Measurements from ENCODE around the gene EEA1. TPM values are rescaled to one million over a fixed set of nuclear protein-coding genes. Genes with fewer than 3 reads are reported as not detected.

EEA1 gene
- total and polyA plus RNA-seq, 2 of the 4 experiments (the other 2 are of a cell fraction), result 4.6 to 12.5 TPM

DNA sequence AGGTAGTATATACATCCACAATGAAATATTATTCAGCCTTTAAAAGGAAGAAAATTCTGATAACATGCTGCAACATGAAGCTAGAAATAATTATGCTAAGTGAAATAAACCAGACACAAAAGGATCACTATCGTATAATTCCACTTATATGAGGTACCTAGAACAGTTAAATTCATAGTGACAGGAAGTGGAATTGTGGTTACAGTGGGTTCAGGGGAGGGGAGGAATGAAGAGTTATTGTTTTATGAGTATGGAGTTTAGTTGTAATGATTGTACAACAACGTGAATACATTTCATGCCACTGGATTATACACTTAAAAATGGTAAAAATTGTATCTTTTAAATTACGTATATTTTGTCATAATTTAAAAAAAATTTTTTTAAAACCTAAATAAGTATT, 21.0 kb downstream of the EEA1 start:
- no peak overlapping the region for H2BK120ac ChIP-seq (ENCODE audit: low read depth, low read length)
- no peak overlapping the region for H2BK20ac ChIP-seq (ENCODE audit: low read depth, low read length)
- ATAC-seq (ENCODE audit: low read depth), result no peak
- no peak overlapping the region for H3K9ac ChIP-seq (ENCODE audit: low read depth, low read length)
- H4K5ac ChIP-seq (ENCODE audit: low read depth, low read length), result no peak overlapping the region
- no peak overlapping the region for H2AK5ac ChIP-seq (ENCODE audit: low read depth, low read length)
- no peak overlapping the region for H4K91ac ChIP-seq (ENCODE audit: insufficient read depth, low read depth, low read length)
- H3K18ac ChIP-seq (ENCODE audit: low read depth, low read length), result no peak overlapping the region
- H4K8ac ChIP-seq (ENCODE audit: low read depth in 2 of 2, low read length in 2 of 2), result no peak overlapping the region
- no peak overlapping the region for H2AK9ac ChIP-seq (replicated peaks; ENCODE audit: low read depth, low read length, poor library complexity)
- no peak for TF ChIP-seq CHD1 (IDR thresholded peaks at IDR 0.05; ENCODE audit: low read depth, low read length)
- no peak for TF ChIP-seq BHLHE40 (IDR thresholded peaks at IDR 0.05; ENCODE audit: low read depth, low read length)
- TF ChIP-seq NFE2L2 (IDR thresholded peaks at IDR 0.05; ENCODE audit: low read depth, low read length), result no peak
- TF ChIP-seq CTCF (conservative IDR thresholded peaks at IDR 0.05; ENCODE audit: low read depth, low read length), result no peak
- TF ChIP-seq FOS (IDR thresholded peaks at IDR 0.05; ENCODE audit: low read depth, low read length), result no peak
- TF ChIP-seq RFX5 (IDR thresholded peaks at IDR 0.05; ENCODE audit: low read depth, low read length), result no peak
- no peak for TF ChIP-seq POLR2A (IDR thresholded peaks at IDR 0.05; ENCODE audit: low read depth, low read length)
- TF ChIP-seq MAZ (IDR thresholded peaks at IDR 0.05; ENCODE audit: borderline replicate concordance, low read depth, low read length), result no peak
- no peak for TF ChIP-seq ELK1 (IDR thresholded peaks at IDR 0.05; ENCODE audit: borderline replicate concordance, low read depth, low read length)
- TF ChIP-seq, protein P1, sequence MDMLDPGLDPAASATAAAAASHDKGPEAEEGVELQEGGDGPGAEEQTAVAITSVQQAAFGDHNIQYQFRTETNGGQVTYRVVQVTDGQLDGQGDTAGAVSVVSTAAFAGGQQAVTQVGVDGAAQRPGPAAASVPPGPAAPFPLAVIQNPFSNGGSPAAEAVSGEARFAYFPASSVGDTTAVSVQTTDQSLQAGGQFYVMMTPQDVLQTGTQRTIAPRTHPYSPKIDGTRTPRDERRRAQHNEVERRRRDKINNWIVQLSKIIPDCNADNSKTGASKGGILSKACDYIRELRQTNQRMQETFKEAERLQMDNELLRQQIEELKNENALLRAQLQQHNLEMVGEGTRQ (IDR thresholded peaks at IDR 0.05; ENCODE audit: low read depth, low read length), result no peak
- DNase-seq, result no peak
- peaks cover 3% of the 10 kb centered on the region; the same call in 1 of the 2 replicates for H3K9me3 ChIP-seq (ENCODE audit: control insufficient read depth, insufficient read depth, low read length)
- H3K14ac ChIP-seq (replicated peaks; ENCODE audit: low read depth, low read length), result no peak overlapping the region
- peaks cover 25 to 62% of the 10 kb centered on the region in 2 experiments for H3K79me1 ChIP-seq (ENCODE audit: low read depth in 1 of 2, low read length in 2 of 2)
- peaks cover 8% of the 10 kb centered on the region; the same call in 1 of the 2 replicates for H3K9me1 ChIP-seq (ENCODE audit: insufficient read depth, low read length)
- BruUV-seq (replicated peaks), result no TSS peak
- no peak overlapping the region for H3K23ac ChIP-seq (ENCODE audit: low read depth, low read length)
- no peak overlapping the region for H3K4ac ChIP-seq (ENCODE audit: low read depth, low read length)
- dilution Hi-C loops (cut with HindIII; ENCODE audit: low sequenced_read_pairs, unreplicated experiment), result no loop called here
- peak overlapping the region; percentile 24 for H2BK5ac ChIP-seq (ENCODE audit: low read depth, low read length, poor library complexity, severe bottlenecking)
- no peak overlapping the region for H2AFZ ChIP-seq (replicated peaks; ENCODE audit: low read length, poor library complexity)
- H3K4me1 ChIP-seq (ENCODE audit: control insufficient read depth, insufficient read depth, low read length), result peaks cover 2% of the 10 kb centered on the region; the same call in 1 of the 2 replicates
- intact Hi-C loops (cut with micrococcal nuclease), result no loop called here
- H3K27me3 ChIP-seq (ENCODE audit: control insufficient read depth, insufficient read depth, low read length), result no peaks in the 10 kb centered on the region
- no peak overlapping the region for H3K27ac ChIP-seq (ENCODE audit: insufficient read depth, low read length)
- no peaks in the 10 kb centered on the region for H3K36me3 ChIP-seq (ENCODE audit: control insufficient read depth, insufficient read depth, low read length)
- H2BK15ac ChIP-seq (ENCODE audit: low read depth, low read length), result no peak overlapping the region
- H3K4me3 ChIP-seq (ENCODE audit: insufficient read depth, low read depth, low read length), result no peak overlapping the region
- H3K4me2 ChIP-seq (ENCODE audit: low read depth, low read length), result no peak overlapping the region
- ChIA-PET CTCF (no interaction called here), POLR2A (ENCODE audit: unreplicated experiment) (no interaction called here)
- H3K56ac ChIP-seq (ENCODE audit: extremely low read depth, insufficient read depth, low read length), result no peak overlapping the region
- peaks cover 39% of the 10 kb centered on the region for H4K20me1 ChIP-seq (ENCODE audit: insufficient read depth, low read length)
- no CpG with 5 or more reads among the region's 3 CpGs for WGBS, 2 experiments (ENCODE audit: extremely low coverage in 2 of 2, insufficient read length in 1 of 2)
- in situ Hi-C loops (cut with MboI; ENCODE audit: low sequenced_read_pairs), result no loop called here
